AG20443 (cell line): ENCODE data around the gene TUBB2B.
"Not testable (repeated sequence)": the region's sequence is repeated elsewhere in the genome, so short reads cannot be mapped to it uniquely, and the experiment has no call there.

ENCODE experiments used
- DNase-seq: peaks from one replicate; pipeline ENCODE4 v3.0.0; 2012; ENCODE audit warnings: low spot score, mixed read lengths

Gene TUBB2B

GRCh38 chr6:3209114-3210023 lies 18.1 kb downstream of the TUBB2B start:
- peak; percentile 90 for DNase-seq

DNA sequence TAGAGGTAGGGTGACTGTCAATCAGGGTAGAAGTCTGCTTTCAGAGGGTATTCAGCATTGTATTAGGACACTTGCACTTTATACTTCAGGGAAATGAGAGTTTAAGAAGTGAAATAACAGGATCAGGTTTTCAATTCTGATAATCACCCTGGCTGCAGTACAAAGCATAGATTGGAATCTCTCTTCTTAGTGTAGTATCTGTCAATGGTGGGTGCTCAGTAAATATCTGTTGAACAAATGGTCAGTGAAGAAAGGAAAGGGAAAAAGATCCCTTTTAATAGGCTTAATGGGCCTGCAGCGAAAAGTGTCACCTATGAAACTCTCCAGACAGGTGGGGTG lies 18.7 kb downstream of the TUBB2B start:
- DNase-seq: no peak

DNA sequence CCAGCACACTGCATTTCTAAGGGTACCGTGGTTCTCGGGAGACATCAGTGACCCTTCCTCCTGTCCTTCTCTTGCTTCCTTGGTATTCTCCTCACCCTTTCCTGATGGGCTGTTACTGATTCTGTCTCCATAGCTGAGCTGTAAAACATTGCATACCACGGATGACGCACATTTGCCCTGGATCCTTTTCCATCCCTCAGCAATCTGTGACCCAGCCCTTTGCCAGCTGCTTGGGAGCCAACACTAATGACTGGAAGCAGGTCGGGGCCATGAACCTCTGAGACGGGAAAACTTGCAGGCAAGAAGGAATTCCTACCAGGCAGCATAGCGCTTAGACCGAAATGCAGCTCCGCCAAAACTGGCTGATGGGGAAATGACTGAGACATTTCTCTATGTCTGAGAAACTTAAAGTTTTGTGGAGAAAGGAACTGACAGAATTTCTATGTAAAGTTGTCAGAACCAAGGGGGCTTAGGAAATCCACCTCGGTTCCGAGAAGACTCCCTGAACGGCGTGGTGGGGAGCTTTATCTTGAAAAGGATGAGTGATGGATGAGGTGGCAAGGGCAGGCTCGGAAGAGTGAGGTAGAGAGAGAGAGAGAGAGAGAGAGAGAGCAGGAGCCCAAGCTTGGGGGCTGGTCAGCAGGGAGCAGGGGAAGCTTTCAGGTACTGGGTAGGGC lies 19.2 kb downstream of the TUBB2B start:
- DNase-seq: peak; percentile 89

DNA sequence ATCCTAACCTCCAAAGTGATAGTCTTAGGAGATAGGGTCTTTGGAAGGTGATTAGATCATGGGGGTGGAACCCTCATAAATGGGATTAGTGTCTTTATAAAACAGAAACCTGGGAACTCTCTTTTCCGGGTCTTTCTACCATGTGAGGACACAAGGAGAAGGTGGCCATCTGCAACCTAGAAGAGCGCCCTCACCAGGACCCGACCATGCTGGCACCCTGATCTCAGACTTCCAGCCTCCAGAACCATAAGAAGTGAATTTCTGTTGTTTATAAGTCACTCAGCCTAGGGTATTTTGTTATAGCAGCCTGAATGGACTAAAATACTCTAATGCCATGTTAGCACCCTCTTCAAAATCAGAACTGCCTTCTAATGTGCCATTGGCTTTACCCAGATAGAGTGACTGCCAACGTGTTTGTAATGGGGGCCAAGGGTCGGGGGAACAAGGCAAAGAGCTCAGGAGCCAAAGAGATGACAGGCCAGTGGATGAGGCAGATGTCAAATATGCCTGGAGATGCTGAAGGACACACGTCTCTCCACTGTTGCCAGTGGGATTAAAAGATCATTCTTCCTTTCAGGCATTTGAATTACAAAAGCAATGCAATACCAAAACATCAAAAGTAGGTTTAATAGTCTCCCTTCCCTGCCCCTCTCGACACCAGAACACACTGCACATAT lies 21.0 kb downstream of the TUBB2B start:
- no peak for DNase-seq

DNA sequence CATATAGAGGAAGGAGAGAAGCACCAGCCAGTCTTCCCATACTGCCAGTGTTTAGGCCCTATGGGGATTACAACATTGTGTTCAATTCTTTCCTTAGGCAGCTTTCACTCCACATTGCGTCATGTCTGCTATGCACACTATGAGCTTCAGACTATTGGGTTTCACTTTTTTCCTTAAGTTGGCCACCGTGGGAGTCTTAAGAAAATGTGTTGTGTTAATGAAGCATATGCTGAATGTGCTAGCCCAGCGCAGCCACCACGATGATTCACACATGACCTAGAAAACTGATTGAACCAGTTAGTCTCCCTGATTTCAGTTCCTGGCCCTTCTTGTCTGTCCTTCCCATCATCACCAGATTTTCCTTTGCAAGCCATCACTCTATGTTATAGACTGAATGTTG lies 21.5 kb downstream of the TUBB2B start:
- DNase-seq: peak; percentile 67

GRCh38 chr6:3204921-3205320 lies 22.5 kb downstream of the TUBB2B start:
- no peak for DNase-seq

GRCh38 chr6:3202999-3203696 lies 24.3 kb downstream of the TUBB2B start:
- DNase-seq: peak; percentile 48

GRCh38 chr6:3201388-3201787 lies 26.1 kb downstream of the TUBB2B start:
- DNase-seq: no peak

GRCh38 chr6:3200682-3201081 lies 26.8 kb downstream of the TUBB2B start:
- no peak for DNase-seq

- DNase-seq: no peak
Measured at GRCh38 chr6:3199382-3199781, 28.1 kb downstream of the TUBB2B start.

DNA sequence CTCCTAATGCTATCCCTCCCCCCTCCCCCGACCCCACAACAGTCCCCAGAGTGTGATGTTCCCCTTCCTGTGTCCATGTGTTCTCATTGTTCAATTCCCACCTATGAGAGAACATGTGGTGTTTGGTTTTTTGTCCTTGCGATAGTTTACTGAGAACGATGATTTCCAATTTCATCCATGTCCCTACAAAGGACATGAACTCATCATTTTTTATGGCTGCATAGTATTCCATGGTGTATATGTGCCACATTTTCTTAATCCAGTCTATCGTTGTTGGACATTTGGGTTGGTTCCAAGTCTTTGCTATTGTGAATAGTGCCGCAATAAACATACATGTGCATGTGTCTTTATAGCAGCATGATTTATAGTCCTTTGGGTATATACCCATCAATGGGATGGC lies 29.7 kb downstream of the TUBB2B start:
- not testable (repeated sequence) for DNase-seq

DNA sequence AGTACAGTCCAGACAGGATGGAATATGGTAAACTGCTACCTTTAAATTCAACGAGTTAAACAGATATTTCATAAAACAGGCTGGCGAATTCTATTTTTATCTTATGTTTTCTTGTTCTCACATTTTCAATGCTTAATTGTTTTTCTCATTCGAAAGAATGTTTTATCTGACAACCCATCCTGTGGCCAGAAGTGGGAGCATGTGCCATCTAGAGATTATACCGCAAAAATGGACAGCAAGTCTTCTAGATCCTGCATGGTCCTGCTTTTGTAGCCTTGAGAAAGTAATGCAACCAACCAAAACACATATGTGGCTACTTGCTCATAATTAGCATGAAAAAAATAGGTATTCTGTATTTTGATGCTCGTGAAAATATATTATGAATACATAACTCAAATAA lies 30.7 kb downstream of the TUBB2B start:
- no peak for DNase-seq

GRCh38 chr6:3195695-3196497 lies 31.6 kb downstream of the TUBB2B start:
- peak; percentile 51 for DNase-seq

DNA sequence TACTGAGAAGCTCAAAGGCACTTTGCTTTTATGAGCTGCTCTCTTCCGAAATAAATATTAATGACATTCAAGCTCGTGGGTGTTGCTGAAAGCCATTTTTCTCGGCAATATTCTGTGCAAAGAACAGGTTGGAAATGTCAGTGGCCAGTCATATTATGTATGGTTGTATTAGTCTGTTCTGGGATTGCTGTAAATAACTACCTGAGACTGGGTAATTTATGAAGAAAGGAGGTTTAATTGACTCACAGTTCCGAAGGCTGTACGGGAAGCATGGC lies 32.1 kb downstream of the TUBB2B start:
- DNase-seq: no peak

DNA sequence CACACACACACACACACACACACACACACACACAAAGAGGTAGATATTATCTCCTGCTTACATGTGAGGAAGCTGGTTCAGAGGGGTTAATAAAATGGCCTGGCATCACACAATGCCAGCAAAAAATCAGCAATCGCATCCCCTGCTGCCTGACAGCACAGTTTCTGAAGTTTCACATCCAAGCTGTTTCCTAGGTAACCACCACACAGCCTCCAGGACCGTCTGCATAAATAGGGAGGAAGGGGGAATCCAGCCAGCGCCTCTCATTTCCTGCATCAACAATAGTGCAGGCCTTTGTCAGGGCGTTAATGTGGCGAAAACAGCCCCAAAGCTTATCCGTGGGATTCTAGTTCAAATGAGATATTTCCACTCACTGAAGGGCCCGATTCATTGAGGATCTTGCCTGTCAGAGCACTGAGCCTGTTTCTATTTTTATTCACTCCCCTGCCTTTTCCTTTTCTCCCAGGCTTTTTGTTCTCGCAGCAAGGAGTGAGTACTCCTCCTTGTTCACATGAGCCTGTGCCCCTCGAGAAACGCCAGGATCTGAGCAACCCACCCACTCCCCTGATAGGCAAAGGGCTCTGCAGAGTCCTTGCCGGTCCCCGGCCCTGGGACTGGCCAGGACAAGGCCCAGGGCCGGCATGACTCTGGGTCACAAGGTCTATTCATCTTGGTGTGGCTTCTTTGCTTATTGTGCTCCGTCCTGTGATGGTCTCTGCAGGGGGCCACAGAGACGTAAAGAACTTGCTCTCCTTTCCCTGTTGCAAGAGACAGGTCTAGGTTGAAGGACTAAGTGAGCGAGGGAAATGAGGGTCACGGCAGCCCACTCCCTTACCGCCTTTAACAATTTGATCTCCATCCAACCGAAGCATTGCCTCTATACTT lies 32.7 kb downstream of the TUBB2B start:
- DNase-seq: no peak

DNA sequence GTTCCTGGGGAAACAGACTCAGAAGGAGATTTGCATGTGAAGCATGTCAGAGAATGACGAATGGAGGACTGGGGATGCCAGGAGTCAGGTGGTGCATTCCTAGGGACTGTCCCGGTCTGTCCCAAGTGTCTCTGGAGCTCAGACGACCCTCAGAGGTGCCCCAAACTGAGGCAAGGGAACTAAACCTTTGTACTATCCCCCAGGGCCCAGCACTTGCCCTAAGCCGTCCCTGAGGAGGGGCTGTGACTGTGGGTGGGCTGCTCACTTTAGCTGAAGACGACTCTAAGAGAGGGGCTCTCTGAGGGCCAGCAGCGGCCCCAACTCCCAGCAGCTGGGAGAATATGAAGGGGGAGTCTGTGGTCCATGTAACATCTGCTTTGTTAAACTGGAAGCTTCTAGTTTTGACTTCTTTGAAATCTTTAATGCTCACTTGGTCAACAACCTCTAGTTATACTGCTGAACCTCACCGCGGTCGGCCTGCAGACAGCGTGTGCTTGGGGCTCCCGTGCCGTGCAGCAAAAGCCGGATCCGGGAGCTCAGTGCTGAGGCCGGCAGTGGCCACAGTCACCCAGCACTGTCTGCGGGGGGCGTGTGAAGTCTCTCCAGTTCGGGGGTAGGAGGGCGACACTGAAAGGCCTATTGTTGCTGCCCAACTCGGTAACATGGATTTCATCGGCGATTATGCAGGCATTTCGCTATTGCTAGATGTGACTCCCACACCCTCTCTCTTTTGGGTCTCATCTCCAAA lies 34.2 kb downstream of the TUBB2B start:
- no peak for DNase-seq

DNA sequence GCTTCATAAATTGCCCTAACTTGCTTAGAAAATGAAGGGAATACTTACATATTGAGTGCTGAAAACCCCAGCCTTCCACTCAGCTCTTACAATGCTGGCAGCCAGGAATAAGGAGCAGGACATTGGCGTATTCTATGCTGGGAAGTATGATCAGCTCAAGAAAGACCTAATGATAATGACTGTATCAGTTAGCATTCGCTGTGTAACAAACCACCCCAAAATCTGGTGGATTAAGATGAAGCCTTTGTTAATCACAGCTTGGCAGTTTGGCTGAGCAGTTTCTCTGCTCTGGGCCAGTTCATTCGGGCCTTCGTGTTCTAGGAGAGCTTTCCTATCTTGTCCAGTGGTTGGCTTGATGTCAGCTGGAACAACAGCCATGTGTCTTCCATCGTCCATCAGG lies 36.7 kb downstream of the TUBB2B start:
- DNase-seq: no peak

DNA sequence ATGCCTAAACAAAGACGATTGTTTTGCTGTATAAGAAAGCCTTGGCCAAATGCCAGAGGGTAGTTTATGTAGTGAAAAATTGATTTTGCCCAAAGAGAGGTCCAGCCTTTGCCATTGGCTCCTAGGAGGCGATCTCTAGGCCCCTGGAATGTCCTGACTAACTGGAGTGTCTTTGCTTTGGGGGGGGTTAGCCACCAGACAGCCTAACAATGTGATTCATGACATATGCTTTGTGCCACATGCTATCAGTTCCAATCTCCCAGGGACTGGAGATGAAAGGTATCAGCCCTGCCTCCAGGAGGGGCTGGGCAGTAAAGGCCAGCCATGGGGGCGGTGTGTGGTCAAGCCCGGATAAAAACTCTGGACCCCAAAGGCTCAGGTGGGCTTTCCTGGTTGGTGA lies 37.4 kb downstream of the TUBB2B start:
- DNase-seq: no peak

GRCh38 chr6:3189192-3189591 lies 38.3 kb downstream of the TUBB2B start:
- DNase-seq: not testable (repeated sequence)

GRCh38 chr6:3188262-3188661 lies 39.2 kb downstream of the TUBB2B start:
- no peak for DNase-seq
